Activated CD8-positive, alpha-beta memory T cell treated with anti-CD3 and anti-CD28 coated beads, Interleukin-2, amount 10 ng/mL, durations not matched to agents 7 days and 5 days (primary cell): ENCODE results near the gene RBFOX1. TPM values are rescaled to one million over a fixed set of nuclear protein-coding genes. Genes with fewer than 3 reads are reported as not detected.

ENCODE experiments used
- ATAC-seq: fragments of 150-1000 bp; cut with Tn5 transposase; one replicate; pipeline ENCODE4 v1.10.0; 2021; ENCODE audit warnings: moderate library complexity
- CTCF ChIA-PET: fragments of 350-600 bp; sonication (Branson Sonifier 250); formaldehyde crosslinking; loops from one replicate; lab custom pipeline; 2021; ENCODE audit warnings: antibody characterized with exemption; lab: Charles Lee
- DNase-seq: peaks from one replicate; pipeline ENCODE4 v3.0.0-alpha.2; 2020
- H3K27ac Mint-ChIP-seq: one replicate; pipeline ENCODE4 v1.8.0; 2021; ENCODE audit warnings: mild to moderate bottlenecking, mixed read lengths
- H3K27me3 Mint-ChIP-seq: one replicate; pipeline ENCODE4 v1.8.0; 2021; ENCODE audit warnings: mixed read lengths
- H3K36me3 Mint-ChIP-seq: one replicate; pipeline ENCODE4 v1.8.0; 2021; ENCODE audit warnings: mild to moderate bottlenecking, mixed read lengths
- H3K4me1 Mint-ChIP-seq: one replicate; pipeline ENCODE4 v1.8.0; 2021; ENCODE audit warnings: mixed read lengths
- H3K4me3 Mint-ChIP-seq: one replicate; pipeline ENCODE4 v1.8.0; 2021; ENCODE audit warnings: mild to moderate bottlenecking, moderate library complexity, mixed read lengths
- H3K9me3 Mint-ChIP-seq: one replicate; pipeline ENCODE4 v1.8.0; 2022; ENCODE audit warnings: low read depth, mixed read lengths
- total RNA-seq, 2 experiments: library from RNA; stranded (reverse); gene quantifications; one replicate each; pipeline ENCODE4 v1.2.3, GENCODE V29; 2021

Gene RBFOX1
- total RNA-seq, 2 experiments from 2014 or later = not detected

- no peaks in the 10 kb centered on the region for H3K36me3 Mint-ChIP-seq
- H3K4me3 Mint-ChIP-seq = no peak overlapping the region
- H3K27ac Mint-ChIP-seq = no peak overlapping the region
- H3K27me3 Mint-ChIP-seq = no peaks in the 10 kb centered on the region
- no peaks in the 10 kb centered on the region for H3K4me1 Mint-ChIP-seq
- H3K9me3 Mint-ChIP-seq = peaks cover 16% of the 10 kb centered on the region
- CTCF ChIA-PET = no interaction called here
- DNase-seq = no peak
- ATAC-seq = no peak
Measured at GRCh38 chr16:7653746-7654461, 321.3 kb downstream of the RBFOX1 start.

GRCh38 chr16:7675628-7676027, 343.0 kb downstream of the RBFOX1 start:
- Mint-ChIP-seq H3K36me3 (no peaks in the 10 kb centered on the region), H3K4me3 (no peak overlapping the region), H3K27me3 (no peaks in the 10 kb centered on the region), H3K4me1 (no peaks in the 10 kb centered on the region), H3K9me3 (peaks cover 17% of the 10 kb centered on the region), H3K27ac (no peak overlapping the region)
- no peak for ATAC-seq
- no peak for DNase-seq
- CTCF ChIA-PET = no interaction called here

GRCh38 chr16:7680296-7680695, 347.7 kb downstream of the RBFOX1 start:
- ATAC-seq (no peak), DNase-seq (no peak)
- H3K36me3 Mint-ChIP-seq = no peaks in the 10 kb centered on the region
- CTCF ChIA-PET = no interaction called here
- no peak overlapping the region for H3K27ac Mint-ChIP-seq
- H3K4me3 Mint-ChIP-seq = no peak overlapping the region
- H3K4me1 Mint-ChIP-seq = no peaks in the 10 kb centered on the region
- no peaks in the 10 kb centered on the region for H3K27me3 Mint-ChIP-seq
- H3K9me3 Mint-ChIP-seq = peaks cover 18% of the 10 kb centered on the region

GRCh38 chr16:7688811-7689210, 356.2 kb downstream of the RBFOX1 start:
- H3K4me3 Mint-ChIP-seq = no peak overlapping the region
- no peaks in the 10 kb centered on the region for H3K36me3 Mint-ChIP-seq
- DNase-seq = no peak
- no peak for ATAC-seq
- peaks cover 12% of the 10 kb centered on the region for H3K9me3 Mint-ChIP-seq
- CTCF ChIA-PET = no interaction called here
- no peaks in the 10 kb centered on the region for H3K27me3 Mint-ChIP-seq
- no peaks in the 10 kb centered on the region for H3K4me1 Mint-ChIP-seq
- no peak overlapping the region for H3K27ac Mint-ChIP-seq

DNA sequence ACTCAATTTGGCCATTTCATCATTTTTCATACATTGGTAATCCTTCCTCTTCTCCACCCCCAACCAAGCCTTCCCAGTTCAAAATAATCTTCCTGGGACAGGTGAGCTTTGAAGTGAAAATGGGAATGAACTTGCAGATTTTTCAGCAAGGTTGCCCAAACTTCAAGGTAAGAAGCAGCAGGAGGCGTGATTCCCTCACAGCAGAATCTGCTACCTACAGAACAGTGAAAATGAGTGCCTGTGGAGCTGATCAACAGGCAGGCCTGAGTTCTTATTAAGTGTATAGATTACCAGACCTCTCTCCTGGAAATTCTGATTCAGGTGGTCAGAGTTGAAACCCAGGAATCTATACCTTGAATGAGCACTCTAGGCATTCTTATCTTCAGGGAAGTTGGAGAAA, 356.6 kb downstream of the RBFOX1 start:
- H3K4me3 Mint-ChIP-seq = no peak overlapping the region
- H3K9me3 Mint-ChIP-seq = peaks cover 12% of the 10 kb centered on the region
- H3K27me3 Mint-ChIP-seq = no peaks in the 10 kb centered on the region
- H3K36me3 Mint-ChIP-seq = no peaks in the 10 kb centered on the region
- H3K4me1 Mint-ChIP-seq = no peaks in the 10 kb centered on the region
- DNase-seq (no peak), ATAC-seq (no peak)
- CTCF ChIA-PET = no interaction called here
- no peak overlapping the region for H3K27ac Mint-ChIP-seq

DNA sequence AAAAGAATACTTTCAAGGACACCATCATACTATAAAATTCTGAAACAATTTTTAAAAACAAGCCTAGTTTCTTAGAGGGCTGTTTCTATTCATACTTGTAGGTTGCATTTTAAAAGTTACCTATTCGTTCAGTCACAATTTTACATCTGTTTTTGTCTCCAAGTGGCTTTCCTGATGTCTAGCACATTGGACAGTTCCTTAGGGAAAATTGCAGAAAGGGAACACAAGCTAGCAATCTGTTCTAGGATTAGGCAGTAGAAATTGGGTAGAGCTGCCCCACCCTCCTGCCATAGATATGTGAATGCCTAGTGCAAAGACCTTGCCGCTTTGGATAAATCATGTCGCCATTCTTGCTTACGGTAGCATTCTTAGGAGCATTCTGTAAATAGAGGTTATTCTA, 358.9 kb downstream of the RBFOX1 start:
- ATAC-seq (no peak), DNase-seq (no peak)
- H3K27me3 Mint-ChIP-seq = no peaks in the 10 kb centered on the region
- CTCF ChIA-PET = no interaction called here
- H3K27ac Mint-ChIP-seq = no peak overlapping the region
- H3K9me3 Mint-ChIP-seq = peaks cover 8% of the 10 kb centered on the region
- no peak overlapping the region for H3K4me3 Mint-ChIP-seq
- no peaks in the 10 kb centered on the region for H3K36me3 Mint-ChIP-seq
- no peaks in the 10 kb centered on the region for H3K4me1 Mint-ChIP-seq

- ATAC-seq (no peak), DNase-seq (no peak)
- Mint-ChIP-seq H3K27me3 (no peaks in the 10 kb centered on the region), H3K27ac (no peak overlapping the region), H3K9me3 (peaks cover 10% of the 10 kb centered on the region), H3K36me3 (no peaks in the 10 kb centered on the region), H3K4me3 (no peak overlapping the region), H3K4me1 (no peaks in the 10 kb centered on the region)
- CTCF ChIA-PET = no interaction called here
Measured at GRCh38 chr16:7703672-7704071, 371.0 kb downstream of the RBFOX1 start.

GRCh38 chr16:7705885-7706284, 373.2 kb downstream of the RBFOX1 start:
- peaks cover 11% of the 10 kb centered on the region for H3K9me3 Mint-ChIP-seq
- no peaks in the 10 kb centered on the region for H3K36me3 Mint-ChIP-seq
- H3K27me3 Mint-ChIP-seq = no peaks in the 10 kb centered on the region
- DNase-seq (no peak), ATAC-seq (no peak)
- CTCF ChIA-PET = no interaction called here
- H3K27ac Mint-ChIP-seq = no peak overlapping the region
- H3K4me1 Mint-ChIP-seq = no peaks in the 10 kb centered on the region
- no peak overlapping the region for H3K4me3 Mint-ChIP-seq

DNA sequence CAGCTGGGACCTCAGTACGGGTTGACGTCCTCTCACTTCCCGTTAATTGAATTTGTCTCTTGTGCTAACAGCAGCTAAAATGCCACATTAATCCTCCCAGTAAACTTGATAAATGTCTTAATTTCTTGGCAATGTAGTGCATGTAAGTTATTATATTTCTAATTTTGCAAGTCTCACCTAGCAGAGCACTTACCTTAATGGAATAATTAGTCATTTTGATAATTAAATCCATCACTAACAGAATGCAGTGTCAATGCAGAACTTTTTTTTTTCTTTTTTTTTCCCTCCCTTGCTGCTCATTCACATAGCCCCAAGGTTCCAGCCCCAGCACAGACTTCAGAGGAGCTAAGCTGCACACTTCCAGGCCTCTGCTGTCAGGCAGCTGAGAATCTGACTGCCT, 376.5 kb downstream of the RBFOX1 start:
- H3K9me3 Mint-ChIP-seq = peaks cover 8% of the 10 kb centered on the region
- H3K4me3 Mint-ChIP-seq = no peak overlapping the region
- CTCF ChIA-PET = no interaction called here
- H3K27ac Mint-ChIP-seq = no peak overlapping the region
- H3K36me3 Mint-ChIP-seq = no peaks in the 10 kb centered on the region
- no peak for ATAC-seq
- DNase-seq = no peak
- H3K27me3 Mint-ChIP-seq = no peaks in the 10 kb centered on the region
- no peaks in the 10 kb centered on the region for H3K4me1 Mint-ChIP-seq

- DNase-seq (no peak), ATAC-seq (no peak)
- H3K36me3 Mint-ChIP-seq = no peaks in the 10 kb centered on the region
- H3K27ac Mint-ChIP-seq = no peak overlapping the region
- no peaks in the 10 kb centered on the region for H3K27me3 Mint-ChIP-seq
- peaks cover 5% of the 10 kb centered on the region for H3K9me3 Mint-ChIP-seq
- H3K4me3 Mint-ChIP-seq = no peak overlapping the region
- H3K4me1 Mint-ChIP-seq = no peaks in the 10 kb centered on the region
- CTCF ChIA-PET = no interaction called here
Measured at GRCh38 chr16:7713244-7713643, 380.6 kb downstream of the RBFOX1 start.

- CTCF ChIA-PET = no interaction called here
- Mint-ChIP-seq H3K27ac (no peak overlapping the region), H3K9me3 (peaks cover 3% of the 10 kb centered on the region), H3K27me3 (no peaks in the 10 kb centered on the region), H3K4me3 (no peak overlapping the region), H3K4me1 (no peaks in the 10 kb centered on the region), H3K36me3 (no peaks in the 10 kb centered on the region)
- no peak for DNase-seq
- no peak for ATAC-seq
Measured at GRCh38 chr16:7714775-7715174, 382.1 kb downstream of the RBFOX1 start.

DNA sequence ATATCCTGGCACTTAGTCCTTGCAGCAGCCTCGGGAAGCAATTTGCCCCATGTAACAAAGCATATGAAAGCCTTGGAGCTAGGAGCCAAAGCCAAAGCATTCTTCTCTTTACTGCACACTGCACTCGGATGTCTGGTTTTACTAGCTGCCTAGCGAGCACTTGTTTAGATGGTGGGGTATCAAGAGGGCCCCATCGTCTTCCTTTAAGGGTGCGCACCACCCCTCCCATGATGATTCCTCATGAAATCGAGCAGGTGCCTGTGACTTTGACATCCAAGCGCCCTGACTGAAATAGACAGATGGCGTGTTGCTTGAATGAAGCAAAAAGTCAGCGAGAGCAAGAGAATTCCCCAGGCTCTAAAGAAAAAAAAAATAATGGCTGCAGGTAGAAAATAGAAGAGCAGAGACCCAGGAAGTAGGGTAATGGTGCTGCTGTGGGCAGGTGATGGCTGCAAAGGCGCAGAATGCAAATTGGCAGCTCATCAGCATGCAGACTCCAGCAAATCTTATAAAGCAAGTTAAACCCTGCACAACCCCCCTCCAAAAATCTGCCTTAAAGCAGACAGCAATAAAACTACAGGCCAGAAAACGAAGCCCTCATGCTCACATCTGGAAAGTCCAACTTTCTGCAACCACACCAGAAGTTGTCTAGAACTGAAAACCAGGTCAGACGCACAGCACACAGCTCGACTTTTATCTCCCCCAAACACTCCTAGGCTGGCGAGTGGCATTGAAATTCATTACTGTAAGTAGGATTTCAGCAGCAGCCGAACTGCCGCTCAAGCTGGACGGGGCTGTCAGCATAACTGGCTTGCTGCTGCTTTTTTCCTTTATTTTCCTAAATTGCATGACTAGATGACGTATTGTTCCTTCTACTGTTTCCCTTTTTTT, 384.3 kb downstream of the RBFOX1 start:
- CTCF ChIA-PET = no interaction called here
- peaks cover 5% of the 10 kb centered on the region for H3K9me3 Mint-ChIP-seq
- H3K27ac Mint-ChIP-seq = no peak overlapping the region
- H3K27me3 Mint-ChIP-seq = no peaks in the 10 kb centered on the region
- H3K36me3 Mint-ChIP-seq = no peaks in the 10 kb centered on the region
- H3K4me3 Mint-ChIP-seq = no peak overlapping the region
- no peaks in the 10 kb centered on the region for H3K4me1 Mint-ChIP-seq
- DNase-seq = no peak
- ATAC-seq = no peak

GRCh38 chr16:7722761-7723160, 390.1 kb downstream of the RBFOX1 start:
- ATAC-seq (no peak), DNase-seq (no peak)
- Mint-ChIP-seq H3K36me3 (no peaks in the 10 kb centered on the region), H3K27ac (no peak overlapping the region), H3K4me1 (no peaks in the 10 kb centered on the region), H3K4me3 (no peak overlapping the region), H3K27me3 (no peaks in the 10 kb centered on the region), H3K9me3 (peaks cover 6% of the 10 kb centered on the region)
- CTCF ChIA-PET = no interaction called here

DNA sequence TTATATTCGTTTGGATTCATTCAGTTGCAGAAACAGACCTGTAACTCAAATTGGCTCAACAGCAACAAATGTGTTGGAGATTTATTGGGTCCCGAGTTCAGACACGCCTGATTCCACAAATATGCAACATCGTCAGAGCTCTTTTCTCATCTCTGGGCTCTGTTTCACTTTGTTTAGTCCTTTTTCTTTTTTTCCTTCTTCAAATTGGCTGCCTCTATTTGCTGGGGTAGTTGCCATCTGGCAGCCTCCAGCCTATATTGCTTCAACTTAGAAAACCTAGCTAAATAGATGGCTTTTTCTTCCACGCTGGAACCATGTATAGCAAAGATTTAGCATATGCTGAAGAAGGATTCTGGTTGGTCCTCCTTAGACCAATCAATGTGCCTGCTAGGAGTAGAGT, 398.5 kb downstream of the RBFOX1 start:
- DNase-seq (no peak), ATAC-seq (no peak)
- H3K4me1 Mint-ChIP-seq = no peaks in the 10 kb centered on the region
- peaks cover 12% of the 10 kb centered on the region for H3K9me3 Mint-ChIP-seq
- no peak overlapping the region for H3K4me3 Mint-ChIP-seq
- no peaks in the 10 kb centered on the region for H3K27me3 Mint-ChIP-seq
- no peak overlapping the region for H3K27ac Mint-ChIP-seq
- H3K36me3 Mint-ChIP-seq = no peaks in the 10 kb centered on the region
- CTCF ChIA-PET = no interaction called here
